Measurements from ENCODE around the gene ANO1. TPM values are rescaled to one million over a fixed set of nuclear protein-coding genes. Genes with fewer than 3 reads are reported as not detected.

ANO1 gene
- total RNA-seq, 2 experiments from 2014 or later: not detected

- POLR2A ChIA-PET: no interaction called here
- ATAC-seq (ENCODE audit: low read depth) (no peak), DNase-seq (no peak)
- H3K9me3 Mint-ChIP-seq: no peaks in the 10 kb centered on the region
- H3K27me3 Mint-ChIP-seq: no peaks in the 10 kb centered on the region
- H3K4me3 Mint-ChIP-seq: no peak overlapping the region
- no peaks in the 10 kb centered on the region for H3K4me1 Mint-ChIP-seq
- no peak overlapping the region for H3K27ac Mint-ChIP-seq
- H3K36me3 Mint-ChIP-seq: no peaks in the 10 kb centered on the region
Measured at GRCh38 chr11:70174547-70175235, 96.6 kb downstream of the ANO1 start.

GRCh38 chr11:70175236-70175698 lies 97.2 kb downstream of the ANO1 start:
- POLR2A ChIA-PET: no interaction called here
- Mint-ChIP-seq H3K4me1 (no peaks in the 10 kb centered on the region), H3K9me3 (no peaks in the 10 kb centered on the region), H3K36me3 (no peaks in the 10 kb centered on the region), H3K4me3 (no peak overlapping the region), H3K27ac (no peak overlapping the region), H3K27me3 (no peaks in the 10 kb centered on the region)
- DNase-seq (no peak), ATAC-seq (ENCODE audit: low read depth) (no peak)

- Mint-ChIP-seq H3K27ac (no peak overlapping the region), H3K36me3 (no peaks in the 10 kb centered on the region), H3K9me3 (no peaks in the 10 kb centered on the region), H3K4me1 (no peaks in the 10 kb centered on the region), H3K4me3 (no peak overlapping the region), H3K27me3 (no peaks in the 10 kb centered on the region)
- DNase-seq: peak; percentile 70
- POLR2A ChIA-PET: no interaction called here
- ATAC-seq (ENCODE audit: low read depth): peak; percentile 33
Measured at GRCh38 chr11:70176940-70177689, 99.0 kb downstream of the ANO1 start.

GRCh38 chr11:70180906-70181305 lies 102.8 kb downstream of the ANO1 start:
- ATAC-seq (ENCODE audit: low read depth) (no peak), DNase-seq (no peak)
- H3K36me3 Mint-ChIP-seq: no peaks in the 10 kb centered on the region
- no peak overlapping the region for H3K27ac Mint-ChIP-seq
- no peaks in the 10 kb centered on the region for H3K27me3 Mint-ChIP-seq
- POLR2A ChIA-PET: no interaction called here
- H3K4me3 Mint-ChIP-seq: no peak overlapping the region
- no peaks in the 10 kb centered on the region for H3K4me1 Mint-ChIP-seq
- H3K9me3 Mint-ChIP-seq: no peaks in the 10 kb centered on the region

- ATAC-seq (ENCODE audit: low read depth) (no peak), DNase-seq (no peak)
- POLR2A ChIA-PET: no interaction called here
Measured at GRCh38 chr11:70182266-70182665, 104.1 kb downstream of the ANO1 start.

GRCh38 chr11:70183032-70183431 lies 104.9 kb downstream of the ANO1 start:
- H3K4me3 Mint-ChIP-seq: no peak overlapping the region
- POLR2A ChIA-PET: no interaction called here
- no peak overlapping the region for H3K27ac Mint-ChIP-seq
- ATAC-seq (ENCODE audit: low read depth) (no peak), DNase-seq (no peak)
- H3K4me1 Mint-ChIP-seq: no peaks in the 10 kb centered on the region
- no peaks in the 10 kb centered on the region for H3K9me3 Mint-ChIP-seq
- H3K36me3 Mint-ChIP-seq: no peaks in the 10 kb centered on the region
- no peaks in the 10 kb centered on the region for H3K27me3 Mint-ChIP-seq

More at GRCh38 chr11:70182266-70182665, 104.1 kb downstream of the ANO1 start:
- no peak overlapping the region for H3K4me3 Mint-ChIP-seq
- H3K27ac Mint-ChIP-seq: no peak overlapping the region
- no peaks in the 10 kb centered on the region for H3K36me3 Mint-ChIP-seq
- H3K27me3 Mint-ChIP-seq: no peaks in the 10 kb centered on the region
- no peaks in the 10 kb centered on the region for H3K4me1 Mint-ChIP-seq
- H3K9me3 Mint-ChIP-seq: no peaks in the 10 kb centered on the region

DNA sequence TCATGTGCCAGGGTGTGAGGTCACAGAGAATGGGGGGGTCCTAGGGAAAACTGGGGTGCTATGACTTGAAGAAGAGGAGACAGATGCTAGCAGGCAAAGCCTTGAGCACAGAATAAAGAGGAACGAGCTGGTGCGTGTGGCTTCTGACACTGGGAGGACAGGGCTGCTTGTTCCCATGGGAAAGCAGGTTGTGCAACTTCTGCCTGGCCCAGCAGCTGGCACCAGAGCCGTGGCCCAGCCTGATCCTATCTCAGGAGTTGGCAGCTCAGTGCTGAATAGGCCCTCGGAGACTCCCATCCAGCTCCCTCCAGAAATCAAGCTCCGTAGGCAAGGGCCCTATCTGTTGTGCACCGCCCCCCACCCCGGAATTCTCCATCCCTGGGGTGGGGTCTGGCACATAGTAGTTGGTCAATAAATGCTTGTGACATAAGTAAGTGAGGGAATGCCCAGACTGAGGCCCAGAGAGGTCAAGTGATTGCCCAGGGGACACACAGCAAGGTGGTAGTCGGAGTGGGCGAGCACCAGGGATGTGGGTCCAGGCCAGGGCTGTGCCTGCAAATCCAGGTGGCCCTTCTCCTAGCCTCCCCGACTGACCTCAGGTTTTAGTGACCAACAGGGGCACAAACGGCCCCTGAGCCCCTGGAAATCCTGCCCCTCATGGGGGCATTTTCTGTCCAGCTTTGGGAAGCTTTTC lies 105.5 kb downstream of the ANO1 start:
- H3K27me3 Mint-ChIP-seq: no peaks in the 10 kb centered on the region
- no peak overlapping the region for H3K27ac Mint-ChIP-seq
- no peaks in the 10 kb centered on the region for H3K9me3 Mint-ChIP-seq
- H3K4me1 Mint-ChIP-seq: no peaks in the 10 kb centered on the region
- DNase-seq (no peak), ATAC-seq (ENCODE audit: low read depth) (no peak)
- H3K36me3 Mint-ChIP-seq: no peaks in the 10 kb centered on the region
- H3K4me3 Mint-ChIP-seq: no peak overlapping the region
- POLR2A ChIA-PET: interaction anchor here (0.5 kb wide), 1 partner anchor 474 kb away, joined by 3 read pairs; no protein-coding TSS in a partner anchor

DNA sequence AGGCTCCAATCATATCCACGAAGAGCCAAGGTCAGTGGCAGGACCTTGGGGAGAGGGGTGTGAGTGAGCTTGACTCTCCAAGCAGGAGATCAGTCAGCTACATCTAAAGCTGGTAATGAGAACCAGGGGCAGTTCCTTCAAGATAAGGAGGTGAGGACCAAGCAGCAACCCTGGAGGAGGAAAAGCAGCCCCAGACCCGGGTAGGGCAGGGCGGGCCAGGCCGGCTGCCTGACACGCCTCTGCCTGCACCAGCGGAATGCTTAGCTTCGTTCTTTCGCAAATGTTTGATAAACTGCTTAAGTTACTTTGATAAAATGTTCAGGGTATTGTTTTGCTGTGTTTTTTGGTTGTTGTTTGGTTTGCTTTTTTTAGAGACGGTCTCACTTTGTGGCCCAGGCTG lies 106.3 kb downstream of the ANO1 start:
- Mint-ChIP-seq H3K27ac (no peak overlapping the region), H3K36me3 (no peaks in the 10 kb centered on the region), H3K9me3 (no peaks in the 10 kb centered on the region), H3K4me3 (no peak overlapping the region), H3K27me3 (no peaks in the 10 kb centered on the region), H3K4me1 (no peaks in the 10 kb centered on the region)
- DNase-seq: no peak
- POLR2A ChIA-PET: no interaction called here
- no peak for ATAC-seq (ENCODE audit: low read depth)

DNA sequence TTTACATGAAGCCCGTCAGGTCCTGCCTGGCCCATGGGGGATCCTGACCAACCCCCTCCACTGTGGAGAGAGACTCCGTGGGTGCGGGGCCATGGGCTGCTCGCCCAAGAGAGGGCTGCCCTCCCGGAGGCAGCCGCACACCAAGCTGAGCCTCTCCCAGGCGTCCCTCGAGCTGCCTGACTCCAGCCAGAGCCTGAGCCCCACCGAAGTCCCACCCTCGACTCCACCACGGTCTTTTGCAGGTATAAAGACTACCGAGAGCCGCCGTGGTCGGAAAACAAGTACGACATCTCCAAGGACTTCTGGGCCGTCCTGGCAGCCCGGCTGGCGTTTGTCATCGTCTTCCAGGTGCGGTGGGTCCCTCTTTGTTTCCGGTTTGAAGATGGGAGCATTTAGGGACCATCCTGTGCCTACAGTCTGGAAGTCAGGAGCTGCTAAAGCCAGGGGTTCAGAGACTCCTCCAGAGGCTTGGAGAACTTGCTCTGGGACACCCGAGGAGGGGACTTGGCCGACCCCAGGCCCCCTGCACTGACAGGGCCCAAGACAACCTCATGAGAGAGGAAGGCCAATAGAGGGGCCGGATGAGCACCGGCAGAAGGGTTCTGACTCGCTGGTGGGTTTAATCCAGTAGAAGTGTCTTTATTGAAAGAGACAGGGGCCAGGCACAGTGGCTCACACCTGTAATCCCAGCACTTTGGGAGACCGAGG lies 107.4 kb downstream of the ANO1 start:
- Mint-ChIP-seq H3K4me1 (no peaks in the 10 kb centered on the region), H3K27me3 (no peaks in the 10 kb centered on the region), H3K9me3 (no peaks in the 10 kb centered on the region), H3K27ac (no peak overlapping the region), H3K36me3 (no peaks in the 10 kb centered on the region), H3K4me3 (no peak overlapping the region)
- no peak for ATAC-seq (ENCODE audit: low read depth)
- POLR2A ChIA-PET: no interaction called here
- DNase-seq: no peak

GRCh38 chr11:70186420-70186819 lies 108.3 kb downstream of the ANO1 start:
- ATAC-seq (ENCODE audit: low read depth) (no peak), DNase-seq (no peak)
- H3K4me3 Mint-ChIP-seq: no peak overlapping the region
- no peaks in the 10 kb centered on the region for H3K27me3 Mint-ChIP-seq
- H3K9me3 Mint-ChIP-seq: no peaks in the 10 kb centered on the region
- POLR2A ChIA-PET: no interaction called here
- peaks cover 2% of the 10 kb centered on the region for H3K4me1 Mint-ChIP-seq
- H3K36me3 Mint-ChIP-seq: no peaks in the 10 kb centered on the region
- H3K27ac Mint-ChIP-seq: no peak overlapping the region

- POLR2A ChIA-PET: no interaction called here
- ATAC-seq (ENCODE audit: low read depth) (no peak), DNase-seq (no peak)
- H3K27me3 Mint-ChIP-seq: no peaks in the 10 kb centered on the region
- H3K4me3 Mint-ChIP-seq: no peak overlapping the region
- no peaks in the 10 kb centered on the region for H3K9me3 Mint-ChIP-seq
- H3K27ac Mint-ChIP-seq: no peak overlapping the region
- no peaks in the 10 kb centered on the region for H3K36me3 Mint-ChIP-seq
- peaks cover 2% of the 10 kb centered on the region for H3K4me1 Mint-ChIP-seq
Measured at GRCh38 chr11:70186936-70187335, 108.8 kb downstream of the ANO1 start.

DNA sequence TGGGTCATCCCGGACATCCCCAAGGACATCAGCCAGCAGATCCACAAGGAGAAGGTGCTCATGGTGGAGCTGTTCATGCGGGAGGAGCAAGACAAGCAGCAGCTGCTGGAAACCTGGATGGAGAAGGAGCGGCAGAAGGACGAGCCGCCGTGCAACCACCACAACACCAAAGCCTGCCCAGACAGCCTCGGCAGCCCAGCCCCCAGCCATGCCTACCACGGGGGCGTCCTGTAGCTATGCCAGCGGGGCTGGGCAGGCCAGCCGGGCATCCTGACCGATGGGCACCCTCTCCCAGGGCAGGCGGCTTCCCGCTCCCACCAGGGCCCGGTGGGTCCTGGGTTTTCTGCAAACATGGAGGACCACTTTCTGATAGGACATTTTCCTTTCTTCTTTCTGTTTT lies 109.7 kb downstream of the ANO1 start:
- ATAC-seq (ENCODE audit: low read depth) (no peak), DNase-seq (no peak)
- Mint-ChIP-seq H3K36me3 (no peaks in the 10 kb centered on the region), H3K27me3 (no peaks in the 10 kb centered on the region), H3K9me3 (no peaks in the 10 kb centered on the region), H3K27ac (no peak overlapping the region), H3K4me3 (no peak overlapping the region), H3K4me1 (peaks cover 2% of the 10 kb centered on the region)
- POLR2A ChIA-PET: no interaction called here

DNA sequence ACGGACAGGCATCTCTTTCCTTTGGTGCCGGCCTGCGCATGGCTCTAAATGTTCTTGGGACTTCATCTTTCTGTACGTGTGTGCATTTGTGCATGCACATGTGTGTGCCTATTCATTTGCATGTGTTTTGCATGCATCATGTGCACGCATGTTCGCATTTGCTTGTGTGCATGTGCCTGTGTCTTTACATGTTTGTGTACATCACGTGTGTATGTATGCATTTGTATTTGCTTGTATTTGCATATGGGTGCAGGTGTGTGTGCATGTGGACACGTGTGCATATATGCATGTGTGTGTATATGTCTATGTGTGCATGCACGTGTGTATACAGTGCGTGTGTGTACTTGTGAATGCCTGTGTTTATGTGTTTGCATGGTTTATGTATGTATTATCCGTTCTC lies 111.5 kb downstream of the ANO1 start:
- no peaks in the 10 kb centered on the region for H3K36me3 Mint-ChIP-seq
- POLR2A ChIA-PET: no interaction called here
- DNase-seq: no peak
- H3K27me3 Mint-ChIP-seq: no peaks in the 10 kb centered on the region
- no peak for ATAC-seq (ENCODE audit: low read depth)
- no peaks in the 10 kb centered on the region for H3K9me3 Mint-ChIP-seq
- peaks cover 2% of the 10 kb centered on the region for H3K4me1 Mint-ChIP-seq
- no peak overlapping the region for H3K27ac Mint-ChIP-seq
- no peak overlapping the region for H3K4me3 Mint-ChIP-seq

Data from activated naive CD8-positive, alpha-beta T cell treated with anti-CD3 and anti-CD28 coated beads, Interleukin-2, amount 10 ng/mL, durations not matched to agents 7 days and 5 days (primary cell).